A549 (cell line): ENCODE results near the gene MTCL1. TPM values are rescaled to one million over a fixed set of nuclear protein-coding genes. Genes with fewer than 3 reads are reported as not detected.
A peak's percentile ranks its signal among the peaks of the same experiment; 100 is the strongest.

Experiments
- ATAC-seq, 2 experiments: fragments of 200-7000 bp in 1 of 2; fragments of >200 bp in 1 of 2; cut with Nextera tagmentation in 1 of 2; cut with Tn5 transposase in 1 of 2; 3 replicates each; pipeline versions ENCODE4 v1.8.0 to v1.9.1; 2018 to 2020; ENCODE audit warnings: mild to moderate bottlenecking in 1 of 2, moderate library complexity in 1 of 2
- CTCF ChIA-PET: fragments of 300-600 bp; sonication (Branson Sonifier 250); formaldehyde crosslinking; extraction: SDS; loops from one replicate; lab custom pipeline; 2021; ENCODE audit warnings: antibody characterized with exemption, inconsistent platforms; lab: Yijun Ruan, JAX
- POLR2A ChIA-PET: fragments of 350-600 bp; formaldehyde crosslinking; extraction: SDS; loops from one replicate; lab custom pipeline; 2021; ENCODE audit warnings: antibody characterized with exemption, inconsistent platforms; lab: Yijun Ruan, JAX
- DNase-seq, 2 experiments: peaks; one replicate each; pipeline versions ENCODE4 v3.0.0 to v3.0.0-alpha.2; 2011 to 2016; ENCODE audit warnings: low read depth in 1 of 2, low spot score in 1 of 2
- FAIRE-seq: peaks from 2 replicates; lab custom pipeline; 2011; peaks lifted over from hg19 to GRCh38; lab: Jason Lieb, UNC
- H3K27ac ChIP-seq, 2 experiments: fragments of >200 bp; sonication (Bioruptor Twin); formaldehyde crosslinking; 3 replicates each; pipeline ENCODE4 v1.5.1; 2016 to 2017
- H3K4me1 ChIP-seq: fragments of >200 bp; sonication (Bioruptor Twin); formaldehyde crosslinking; 3 replicates; pipeline ENCODE4 v1.6.1; 2016
- H3K4me2 ChIP-seq: fragments of >200 bp; sonication (Bioruptor Twin); formaldehyde crosslinking; 3 replicates; pipeline ENCODE4 v1.6.1; 2016
- H3K4me3 ChIP-seq: fragments of >200 bp; sonication (Bioruptor Twin); formaldehyde crosslinking; 3 replicates; pipeline ENCODE4 v1.5.1; 2016
- H3K9me3 ChIP-seq: fragments of >200 bp; sonication (Bioruptor Twin); formaldehyde crosslinking; 3 replicates; pipeline ENCODE4 v1.6.1; 2016
- CBX2 ChIP-seq: fragments of 200-600 bp; sonication (generic); IDR thresholded peaks from 2 replicates; pipeline ENCODE4 v1.6.1; 2016; ENCODE audit warnings: low read depth, mild to moderate bottlenecking, borderline replicate concordance
- E2F6 ChIP-seq: IDR thresholded peaks from 2 replicates; pipeline ENCODE4 v1.6.1; 2012; ENCODE audit warnings: low read depth, borderline replicate concordance
- FOSB ChIP-seq: fragments of 250-450 bp; sonication (Bioruptor Pico); IDR thresholded peaks from 2 replicates; pipeline ENCODE4 v1.5.0; 2020; ENCODE audit warnings: mild to moderate bottlenecking, moderate library complexity
- GATA3 ChIP-seq: IDR thresholded peaks from 2 replicates; pipeline ENCODE4 v1.6.1; 2012; ENCODE audit warnings: borderline replicate concordance
- HOXB5 ChIP-seq: fragments of 250-450 bp; sonication (Bioruptor Pico); IDR thresholded peaks from 2 replicates; pipeline ENCODE4 v1.5.0; 2020; ENCODE audit warnings: mild to moderate bottlenecking, moderate library complexity
- JUN ChIP-seq, 2 experiments: fragments of >200 bp; sonication (Bioruptor Twin); formaldehyde crosslinking; IDR thresholded peaks; 2 replicates in 1 of 2; 3 replicates in 1 of 2; pipeline ENCODE4 v1.6.1; 2016 to 2017
- KDM5A ChIP-seq: fragments of 200-600 bp; sonication (generic); IDR thresholded peaks from 2 replicates; pipeline ENCODE4 v1.6.1; 2016; ENCODE audit warnings: antibody characterized with exemption, mild to moderate bottlenecking
- MAFK ChIP-seq: fragments of 450-650 bp; IDR thresholded peaks from 2 replicates; pipeline ENCODE4 v1.6.1; 2014; ENCODE audit not compliant: partially characterized antibody
- NPAS2 ChIP-seq: fragments of 250-450 bp; sonication (Bioruptor Pico); IDR thresholded peaks from 2 replicates; pipeline ENCODE4 v1.8.0; 2022; ENCODE audit warnings: mild to moderate bottlenecking, moderate library complexity, borderline replicate concordance
- RAD21 ChIP-seq, 2 experiments: fragments of >200 bp in 1 of 2; sonication (Bioruptor Twin) in 1 of 2; formaldehyde crosslinking in 1 of 2; IDR thresholded peaks in 1 of 2; conservative IDR thresholded peaks in 1 of 2; 2 replicates in 1 of 2; 3 replicates in 1 of 2; pipeline ENCODE4 v1.6.1; 2012 to 2018; ENCODE audit warnings: inconsistent platforms in 1 of 2
- RFX5 ChIP-seq: fragments of 450-650 bp; IDR thresholded peaks from 2 replicates; pipeline ENCODE4 v1.7.1; 2014; ENCODE audit warnings: antibody characterized with exemption, mild to moderate bottlenecking, moderate library complexity
- RNF2 ChIP-seq: fragments of 200-600 bp; sonication (generic); IDR thresholded peaks from 2 replicates; pipeline ENCODE4 v1.6.1; 2016; ENCODE audit warnings: low read depth, mild to moderate bottlenecking, antibody characterized with exemption, moderate library complexity, borderline replicate concordance
- SREBF2 ChIP-seq: fragments of 450-650 bp; IDR thresholded peaks from 2 replicates; pipeline ENCODE4 v1.6.1; 2014; ENCODE audit warnings: mild to moderate bottlenecking, moderate library complexity
- TFCP2L1 ChIP-seq: fragments of 250-450 bp; sonication (Bioruptor Pico); IDR thresholded peaks from 2 replicates; pipeline ENCODE4 v1.5.0; 2021; ENCODE audit warnings: mild to moderate bottlenecking
- TP53 ChIP-seq: fragments of 250-450 bp; sonication (Bioruptor Pico); IDR thresholded peaks from 2 replicates; pipeline ENCODE4 v1.5.0; 2021; ENCODE audit warnings: mild to moderate bottlenecking, moderate library complexity
- ZC3H11A ChIP-seq: fragments of 450-650 bp; IDR thresholded peaks from 2 replicates; pipeline ENCODE4 v1.6.1; 2014; ENCODE audit warnings: antibody characterized with exemption, mild to moderate bottlenecking
- ZSCAN20 ChIP-seq: fragments of 250-450 bp; sonication (Bioruptor Pico); IDR thresholded peaks from 2 replicates; pipeline ENCODE4 v1.8.0; 2022; ENCODE audit warnings: mild to moderate bottlenecking, moderate library complexity
- WGBS: methylation state at CpG from one replicate; pipeline ENCODE4 v1.1.6; 2017; ENCODE audit errors: missing lambda C conversion rate; 5-methylcytosine and 5-hydroxymethylcytosine counted together
- polyA plus RNA-seq, 4 experiments: library from polyadenylated mRNA; depleted of rRNA in 3 of 4; stranded (reverse); fragments of >200 nt; fragmentation: RNase III in 1 of 4; extraction: RNeasy Plus Mini Kit Qiagen cat#74134 plus additional on column Dnase treatment in 1 of 4; gene quantifications; 2 replicates in 3 of 4; 3 replicates in 1 of 4; pipeline ENCODE4 v1.2.3, GENCODE V29; 2011 to 2017
- TF ChIP-seq, protein P1 (sequence below): fragments of >200 bp; sonication (Bioruptor Twin); formaldehyde crosslinking; IDR thresholded peaks from 3 replicates; pipeline ENCODE4 v1.6.1; 2016
- TF ChIP-seq, protein P2 (sequence below): fragments of 150-350 bp; IDR thresholded peaks from 2 replicates; pipeline ENCODE4 v1.6.1; 2014; ENCODE audit warnings: low read depth, mild to moderate bottlenecking, low read length
- TF ChIP-seq, protein P3 (sequence below): fragments of >200 bp; sonication (Bioruptor Twin); formaldehyde crosslinking; IDR thresholded peaks from 2 replicates; pipeline ENCODE4 v1.6.1; 2016

MTCL1 gene
- polyA plus RNA-seq, 2 of the 4 experiments (the other 2 are of a cell fraction): 44.4 to 49.6 TPM

- H3K4me1 ChIP-seq: peaks cover 71% of the 10 kb centered on the region
- ChIA-PET CTCF (no interaction called here), POLR2A (no interaction called here)
- TF ChIP-seq FOSB (CRISPR knock-in tag) (no peak), ZSCAN20 (CRISPR knock-in tag) (no peak), TP53 (CRISPR knock-in tag) (no peak), SREBF2 (no peak), RAD21 (conservative IDR thresholded peaks at IDR 0.05 in 1 of 2, IDR thresholded peaks at IDR 0.05 in 1 of 2) (no peak), CBX2 (no peak), JUN (IDR thresholded peaks at IDR 0.05) (no peak), NPAS2 (CRISPR knock-in tag) (no peak), GATA3 (no peak), KDM5A (no peak), MAFK (no peak), RFX5 (no peak), TFCP2L1 (no peak), E2F6 (no peak), HOXB5 (CRISPR knock-in tag) (no peak)
- TF ChIP-seq, protein P1, sequence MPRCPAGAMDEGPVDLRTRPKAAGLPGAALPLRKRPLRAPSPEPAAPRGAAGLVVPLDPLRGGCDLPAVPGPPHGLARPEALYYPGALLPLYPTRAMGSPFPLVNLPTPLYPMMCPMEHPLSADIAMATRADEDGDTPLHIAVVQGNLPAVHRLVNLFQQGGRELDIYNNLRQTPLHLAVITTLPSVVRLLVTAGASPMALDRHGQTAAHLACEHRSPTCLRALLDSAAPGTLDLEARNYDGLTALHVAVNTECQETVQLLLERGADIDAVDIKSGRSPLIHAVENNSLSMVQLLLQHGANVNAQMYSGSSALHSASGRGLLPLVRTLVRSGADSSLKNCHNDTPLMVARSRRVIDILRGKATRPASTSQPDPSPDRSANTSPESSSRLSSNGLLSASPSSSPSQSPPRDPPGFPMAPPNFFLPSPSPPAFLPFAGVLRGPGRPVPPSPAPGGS: no peak
- TF ChIP-seq, protein P2, sequence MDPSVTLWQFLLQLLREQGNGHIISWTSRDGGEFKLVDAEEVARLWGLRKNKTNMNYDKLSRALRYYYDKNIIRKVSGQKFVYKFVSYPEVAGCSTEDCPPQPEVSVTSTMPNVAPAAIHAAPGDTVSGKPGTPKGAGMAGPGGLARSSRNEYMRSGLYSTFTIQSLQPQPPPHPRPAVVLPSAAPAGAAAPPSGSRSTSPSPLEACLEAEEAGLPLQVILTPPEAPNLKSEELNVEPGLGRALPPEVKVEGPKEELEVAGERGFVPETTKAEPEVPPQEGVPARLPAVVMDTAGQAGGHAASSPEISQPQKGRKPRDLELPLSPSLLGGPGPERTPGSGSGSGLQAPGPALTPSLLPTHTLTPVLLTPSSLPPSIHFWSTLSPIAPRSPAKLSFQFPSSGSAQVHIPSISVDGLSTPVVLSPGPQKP: no peak
- no peak for DNase-seq
- H3K9me3 ChIP-seq: no peaks in the 10 kb centered on the region
- no peak for ATAC-seq
- FAIRE-seq: no peak
- no peak overlapping the region for H3K4me3 ChIP-seq
- H3K4me2 ChIP-seq: no peak overlapping the region
- 98% methylated on average over 17 of the region's 17 CpGs for WGBS
- H3K27ac ChIP-seq: peak overlapping the region in 1 of 2 experiments; percentile 43; a peak in 3 of 6 replicates
Observed at GRCh38 chr18:8726281-8726680, 20.9 kb downstream of the MTCL1 start.

DNA sequence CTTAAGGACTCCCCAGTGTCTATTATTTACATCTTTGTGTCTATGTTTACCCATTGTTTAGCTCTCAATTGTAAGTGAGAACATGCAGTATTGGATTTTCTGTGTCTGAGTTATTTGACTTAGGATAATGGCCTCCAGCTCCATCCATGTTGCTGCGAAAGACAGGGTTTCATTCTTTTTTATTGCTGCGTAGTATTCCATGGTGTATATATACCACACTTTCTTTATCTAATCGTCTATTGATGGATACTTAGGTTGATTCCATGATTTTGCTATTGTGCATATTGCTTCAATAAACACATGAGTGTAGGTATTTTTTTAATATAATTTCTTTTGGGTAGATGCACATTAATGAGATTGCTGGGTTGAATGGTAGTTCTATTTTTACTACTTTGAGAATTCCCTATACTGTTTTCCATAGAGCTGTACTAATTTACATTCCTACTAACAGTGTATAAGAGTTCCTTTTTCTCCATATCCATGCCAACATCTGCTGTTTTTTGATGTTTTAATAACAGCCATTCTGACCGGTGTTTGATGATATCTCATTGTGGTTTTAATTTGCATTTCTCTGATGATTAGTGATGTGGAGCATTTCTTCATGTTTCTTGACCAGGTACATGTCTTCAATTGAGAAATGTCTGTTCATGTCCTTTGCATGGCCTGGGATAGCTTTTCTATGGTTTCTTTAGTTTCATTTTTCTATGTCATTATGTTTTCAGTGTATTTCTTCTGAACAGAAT is 21.8 kb downstream of the MTCL1 start:
- ATAC-seq (no peak), FAIRE-seq (no peak), DNase-seq (no peak)
- H3K4me1 ChIP-seq: peaks cover 71% of the 10 kb centered on the region
- no peaks in the 10 kb centered on the region for H3K9me3 ChIP-seq
- ChIA-PET POLR2A (no interaction called here), CTCF (interaction anchor here (1.1 kb wide), 1 partner anchor 255 kb away, joined by 5 read pairs; no protein-coding TSS in a partner anchor)
- H3K4me2 ChIP-seq: peak overlapping the region; percentile 44
- 95% methylated on average over 4 of the region's 4 CpGs for WGBS
- peak overlapping the region; percentile 60 to 91 for H3K27ac ChIP-seq
- TF ChIP-seq FOSB (CRISPR knock-in tag) (no peak), RNF2 (no peak), ZC3H11A (no peak)
- TF ChIP-seq, protein P1: no peak
- TF ChIP-seq, protein P3, sequence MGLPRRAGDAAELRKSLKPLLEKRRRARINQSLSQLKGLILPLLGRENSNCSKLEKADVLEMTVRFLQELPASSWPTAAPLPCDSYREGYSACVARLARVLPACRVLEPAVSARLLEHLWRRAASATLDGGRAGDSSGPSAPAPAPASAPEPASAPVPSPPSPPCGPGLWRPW: no peak
- no peak overlapping the region for H3K4me3 ChIP-seq
